ENCODE results near the gene DMKN.

DMKN gene

GRCh38 chr19:35460608-35461007, 52.8 kb downstream of the DMKN start:
- DNase-seq, result no peak

- no peak for DNase-seq
These were observed 53.9 kb downstream of the DMKN start for GRCh38 chr19:35459414-35460082.

GRCh38 chr19:35458731-35459391, 54.6 kb downstream of the DMKN start:
- DNase-seq, result no peak

- DNase-seq, result no peak
These were observed 55.3 kb downstream of the DMKN start for GRCh38 chr19:35458192-35458591.

GRCh38 chr19:35457173-35457572, 56.3 kb downstream of the DMKN start:
- DNase-seq, result no peak

- no peak for DNase-seq
These were observed 57.7 kb downstream of the DMKN start for GRCh38 chr19:35455616-35456201.

GRCh38 chr19:35454663-35455062, 58.8 kb downstream of the DMKN start:
- DNase-seq, result no peak

GRCh38 chr19:35451338-35452096, 61.9 kb downstream of the DMKN start:
- DNase-seq, result no peak

GRCh38 chr19:35449359-35450043, 63.9 kb downstream of the DMKN start:
- DNase-seq, result no peak

GRCh38 chr19:35447606-35448469, 65.6 kb downstream of the DMKN start, which contains the start of gene FFAR2:
FFAR2 (plus strand) TSS chr19:35448257; CDS start chr19:35449715, 1,458 bp downstream.
- no peak for DNase-seq

Measured in stimulated activated naive CD4-positive, alpha-beta T cell (primary cell).